A549 (cell line): ENCODE measurements around the gene FAM20B. TPM values are rescaled to one million over a fixed set of nuclear protein-coding genes. Genes with fewer than 3 reads are reported as not detected.

Experiments used
- ATAC-seq, 2 experiments: fragments of 200-7000 bp in 1 of 2; fragments of >200 bp in 1 of 2; cut with Nextera tagmentation in 1 of 2; cut with Tn5 transposase in 1 of 2; 3 replicates each; pipeline versions ENCODE4 v1.8.0 to v1.9.1; 2018 to 2020; ENCODE audit warnings: mild to moderate bottlenecking in 1 of 2, moderate library complexity in 1 of 2
- CTCF ChIA-PET: fragments of 300-600 bp; sonication (Branson Sonifier 250); formaldehyde crosslinking; extraction: SDS; loops from one replicate; lab custom pipeline; 2021; ENCODE audit warnings: antibody characterized with exemption, inconsistent platforms; lab: Yijun Ruan, JAX
- POLR2A ChIA-PET: fragments of 350-600 bp; formaldehyde crosslinking; extraction: SDS; loops from one replicate; lab custom pipeline; 2021; ENCODE audit warnings: antibody characterized with exemption, inconsistent platforms; lab: Yijun Ruan, JAX
- DNase-seq, 2 experiments: peaks; one replicate each; pipeline versions ENCODE4 v3.0.0 to v3.0.0-alpha.2; 2011 to 2016; ENCODE audit warnings: low read depth in 1 of 2, low spot score in 1 of 2
- FAIRE-seq: peaks from 2 replicates; lab custom pipeline; 2011; peaks lifted over from hg19 to GRCh38; lab: Jason Lieb, UNC
- H3K27ac ChIP-seq, 2 experiments: fragments of >200 bp; sonication (Bioruptor Twin); formaldehyde crosslinking; 3 replicates each; pipeline ENCODE4 v1.5.1; 2016 to 2017
- H3K4me1 ChIP-seq: fragments of >200 bp; sonication (Bioruptor Twin); formaldehyde crosslinking; 3 replicates; pipeline ENCODE4 v1.6.1; 2016
- H3K4me2 ChIP-seq: fragments of >200 bp; sonication (Bioruptor Twin); formaldehyde crosslinking; 3 replicates; pipeline ENCODE4 v1.6.1; 2016
- H3K4me3 ChIP-seq: fragments of >200 bp; sonication (Bioruptor Twin); formaldehyde crosslinking; 3 replicates; pipeline ENCODE4 v1.5.1; 2016
- H3K9me3 ChIP-seq: fragments of >200 bp; sonication (Bioruptor Twin); formaldehyde crosslinking; 3 replicates; pipeline ENCODE4 v1.6.1; 2016
- BHLHE40 ChIP-seq: IDR thresholded peaks from 2 replicates; pipeline ENCODE4 v1.6.1; 2012; ENCODE audit warnings: low read depth, low read length, inconsistent platforms
- CBX2 ChIP-seq: fragments of 200-600 bp; sonication (generic); IDR thresholded peaks from 2 replicates; pipeline ENCODE4 v1.6.1; 2016; ENCODE audit warnings: low read depth, mild to moderate bottlenecking, borderline replicate concordance
- CBX8 ChIP-seq: fragments of 200-600 bp; sonication (generic); IDR thresholded peaks from 2 replicates; pipeline ENCODE4 v1.6.1; 2016
- CHD4 ChIP-seq: fragments of 200-600 bp; sonication (generic); IDR thresholded peaks from 2 replicates; pipeline ENCODE4 v1.6.1; 2016; ENCODE audit warnings: antibody characterized with exemption, mild to moderate bottlenecking, borderline replicate concordance
- EHF ChIP-seq: fragments of 250-450 bp; sonication (Bioruptor Pico); IDR thresholded peaks from 2 replicates; pipeline ENCODE4 v1.5.0; 2020; ENCODE audit warnings: mild to moderate bottlenecking
- GATA3 ChIP-seq: IDR thresholded peaks from 2 replicates; pipeline ENCODE4 v1.6.1; 2012; ENCODE audit warnings: borderline replicate concordance
- HDAC2 ChIP-seq: fragments of 200-600 bp; sonication (generic); IDR thresholded peaks from 2 replicates; pipeline ENCODE4 v1.6.1; 2016
- HEYL ChIP-seq: fragments of 250-450 bp; sonication (Bioruptor Pico); IDR thresholded peaks from 2 replicates; pipeline ENCODE4 v1.8.0; 2021; ENCODE audit warnings: mild to moderate bottlenecking, moderate library complexity
- JUN ChIP-seq, 2 experiments: fragments of >200 bp; sonication (Bioruptor Twin); formaldehyde crosslinking; IDR thresholded peaks; 2 replicates in 1 of 2; 3 replicates in 1 of 2; pipeline ENCODE4 v1.6.1; 2016 to 2017
- KDM5A ChIP-seq: fragments of 200-600 bp; sonication (generic); IDR thresholded peaks from 2 replicates; pipeline ENCODE4 v1.6.1; 2016; ENCODE audit warnings: antibody characterized with exemption, mild to moderate bottlenecking
- MAFK ChIP-seq: fragments of 450-650 bp; IDR thresholded peaks from 2 replicates; pipeline ENCODE4 v1.6.1; 2014; ENCODE audit not compliant: partially characterized antibody
- MAZ ChIP-seq: fragments of 150-350 bp; IDR thresholded peaks from 2 replicates; pipeline ENCODE4 v1.6.1; 2014; ENCODE audit warnings: antibody characterized with exemption, low read depth, low read length, borderline replicate concordance
- NFE2L2 ChIP-seq: fragments of 150-350 bp; conservative IDR thresholded peaks from 2 replicates; pipeline ENCODE4 v1.6.1; 2014; ENCODE audit warnings: low read length
- POLR2A ChIP-seq: IDR thresholded peaks from 2 replicates; pipeline ENCODE4 v1.6.1; 2012; ENCODE audit warnings: mild to moderate bottlenecking, low read length
- RNF2 ChIP-seq: fragments of 200-600 bp; sonication (generic); IDR thresholded peaks from 2 replicates; pipeline ENCODE4 v1.6.1; 2016; ENCODE audit warnings: low read depth, mild to moderate bottlenecking, antibody characterized with exemption, moderate library complexity, borderline replicate concordance
- TFCP2L1 ChIP-seq: fragments of 250-450 bp; sonication (Bioruptor Pico); IDR thresholded peaks from 2 replicates; pipeline ENCODE4 v1.5.0; 2021; ENCODE audit warnings: mild to moderate bottlenecking
- ZFP36 ChIP-seq: fragments of 450-650 bp; IDR thresholded peaks from 2 replicates; pipeline ENCODE4 v1.6.1; 2014; ENCODE audit warnings: borderline replicate concordance; ENCODE audit not compliant: partially characterized antibody
- ZSCAN20 ChIP-seq: fragments of 250-450 bp; sonication (Bioruptor Pico); IDR thresholded peaks from 2 replicates; pipeline ENCODE4 v1.8.0; 2022; ENCODE audit warnings: mild to moderate bottlenecking, moderate library complexity
- WGBS: methylation state at CpG from one replicate; pipeline ENCODE4 v1.1.6; 2017; ENCODE audit errors: missing lambda C conversion rate; 5-methylcytosine and 5-hydroxymethylcytosine counted together
- polyA plus RNA-seq, 4 experiments: library from polyadenylated mRNA; depleted of rRNA in 3 of 4; stranded (reverse); fragments of >200 nt; fragmentation: RNase III in 1 of 4; extraction: RNeasy Plus Mini Kit Qiagen cat#74134 plus additional on column Dnase treatment in 1 of 4; gene quantifications; 2 replicates in 3 of 4; 3 replicates in 1 of 4; pipeline ENCODE4 v1.2.3, GENCODE V29; 2011 to 2017
- TF ChIP-seq, protein P1 (sequence below): fragments of 250-450 bp; sonication (Bioruptor Pico); IDR thresholded peaks from 2 replicates; pipeline ENCODE4 v1.5.0; 2021; ENCODE audit warnings: mild to moderate bottlenecking, moderate library complexity, borderline replicate concordance
- TF ChIP-seq, protein P2 (sequence below): fragments of >200 bp; sonication (Bioruptor Twin); formaldehyde crosslinking; IDR thresholded peaks from 3 replicates; pipeline ENCODE4 v1.5.1; 2016

The FAM20B gene
- polyA plus RNA-seq, 2 of the 4 experiments (the other 2 are of a cell fraction) = 24.2 to 35.3 TPM

DNA sequence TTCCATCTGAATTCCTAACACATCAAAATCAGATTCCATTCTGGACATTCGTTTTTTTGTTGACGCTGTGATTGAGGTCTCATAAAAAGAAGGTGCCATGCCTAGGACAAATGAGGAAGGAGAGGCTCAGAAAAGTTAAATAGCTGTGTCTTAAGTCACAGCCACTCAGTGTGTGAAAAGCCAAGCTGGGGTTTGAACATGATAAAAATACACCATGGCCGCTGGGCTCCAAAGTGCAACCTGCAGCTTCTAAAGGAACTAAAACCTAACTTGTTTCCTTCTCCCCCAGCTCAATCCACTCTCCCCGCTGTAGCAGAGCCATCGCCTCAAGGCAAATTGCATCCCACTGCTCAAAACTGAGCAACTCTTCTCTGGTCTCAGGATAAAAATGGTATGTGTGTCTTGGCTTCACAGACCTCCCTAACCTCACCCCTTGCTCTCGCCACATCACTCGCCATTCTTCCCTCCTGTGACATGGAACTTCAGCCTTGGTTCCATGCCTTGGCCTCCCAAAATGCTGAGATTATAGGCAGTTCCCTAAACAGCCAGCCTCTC, 22.1 kb upstream of the FAM20B start:
- Histone ChIP-seq H3K27ac (peak overlapping the region in 1 of 2 experiments; percentile 67; a peak in 3 of 6 replicates), H3K4me3 (no peak overlapping the region), H3K4me1 (peaks cover 11% of the 10 kb centered on the region; the same call in 2 of the 3 replicates), H3K4me2 (no peak overlapping the region), H3K9me3 (no peaks in the 10 kb centered on the region)
- ChIA-PET POLR2A (interaction anchor here (1.3 kb wide), 1 partner anchor 461 kb away, joined by 7 read pairs; no protein-coding TSS in a partner anchor), CTCF (interaction anchor here (0.6 to 9.0 kb wide), 73 partner anchors 8 to 1056 kb away, joined by 3 to 352 read pairs (median 4); partner anchors contain the start of genes CLEC20A and TOR3A)
- WGBS = 79% methylated on average over 7 of the region's 7 CpGs
- TF ChIP-seq JUN (IDR thresholded peaks at IDR 0.05) (no peak), GATA3 (no peak), CBX8 (no peak), HEYL (no peak), CHD4 (no peak), MAFK (no peak), TFCP2L1 (CRISPR knock-in tag) (no peak), ZFP36 (no peak), ZSCAN20 (CRISPR knock-in tag) (no peak)
- TF ChIP-seq, protein P1, sequence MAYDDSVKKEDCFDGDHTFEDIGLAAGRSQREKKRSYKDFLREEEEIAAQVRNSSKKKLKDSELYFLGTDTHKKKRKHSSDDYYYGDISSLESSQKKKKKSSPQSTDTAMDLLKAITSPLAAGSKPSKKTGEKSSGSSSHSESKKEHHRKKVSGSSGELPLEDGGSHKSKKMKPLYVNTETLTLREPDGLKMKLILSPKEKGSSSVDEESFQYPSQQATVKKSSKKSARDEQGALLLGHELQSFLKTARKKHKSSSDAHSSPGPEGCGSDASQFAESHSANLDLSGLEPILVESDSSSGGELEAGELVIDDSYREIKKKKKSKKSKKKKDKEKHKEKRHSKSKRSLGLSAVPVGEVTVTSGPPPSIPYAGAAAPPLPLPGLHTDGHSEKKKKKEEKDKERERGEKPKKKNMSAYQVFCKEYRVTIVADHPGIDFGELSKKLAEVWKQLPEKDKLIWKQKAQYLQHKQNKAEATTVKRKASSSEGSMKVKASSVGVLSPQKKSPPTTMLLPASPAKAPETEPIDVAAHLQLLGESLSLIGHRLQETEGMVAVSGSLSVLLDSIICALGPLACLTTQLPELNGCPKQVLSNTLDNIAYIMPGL = no peak
- FAIRE-seq (no peak), DNase-seq (no peak), ATAC-seq (no peak)

DNA sequence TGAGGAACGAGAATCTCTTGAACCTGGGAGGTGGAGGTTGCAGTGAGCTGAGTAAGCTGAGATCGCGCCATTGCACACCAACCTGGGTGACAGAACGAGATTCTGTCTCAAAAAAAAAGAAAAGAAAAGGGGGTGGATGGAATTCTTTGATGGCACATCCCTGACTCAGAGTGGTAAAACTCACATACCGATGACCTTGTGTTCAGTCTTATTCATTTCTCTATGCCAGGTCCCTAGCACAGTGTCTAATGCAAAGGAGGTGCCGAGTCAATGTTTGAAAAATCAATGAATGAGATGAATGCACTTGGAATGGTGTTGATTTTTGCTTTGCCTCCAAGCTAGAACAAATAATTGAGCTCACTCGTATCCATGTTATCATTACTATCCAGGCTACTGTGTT, 18.5 kb upstream of the FAM20B start:
- Histone ChIP-seq H3K4me3 (no peak overlapping the region), H3K27ac (no peak overlapping the region), H3K4me1 (peaks cover 26% of the 10 kb centered on the region), H3K9me3 (no peaks in the 10 kb centered on the region), H3K4me2 (0 out of 3 replicates have a peak overlapping the region, but pooled peaks have one; percentile 6)
- ChIA-PET POLR2A (no interaction called here), CTCF (interaction anchor here (1.1 to 9.0 kb wide), 3 partner anchors 9 to 472 kb away, joined by 3 to 352 read pairs (median 99); no protein-coding TSS in a partner anchor)
- 61% methylated on average over 7 of the region's 7 CpGs for WGBS
- DNase-seq (no peak), FAIRE-seq (no peak), ATAC-seq (no peak)
- TF ChIP-seq POLR2A = no peak
- no peak for TF ChIP-seq RNF2
- no peak for TF ChIP-seq NFE2L2
- TF ChIP-seq JUN (IDR thresholded peaks at IDR 0.05) = no peak
- no peak for TF ChIP-seq ZFP36
- no peak for TF ChIP-seq CBX8
- TF ChIP-seq MAZ = no peak
- no peak for TF ChIP-seq CBX2

DNA sequence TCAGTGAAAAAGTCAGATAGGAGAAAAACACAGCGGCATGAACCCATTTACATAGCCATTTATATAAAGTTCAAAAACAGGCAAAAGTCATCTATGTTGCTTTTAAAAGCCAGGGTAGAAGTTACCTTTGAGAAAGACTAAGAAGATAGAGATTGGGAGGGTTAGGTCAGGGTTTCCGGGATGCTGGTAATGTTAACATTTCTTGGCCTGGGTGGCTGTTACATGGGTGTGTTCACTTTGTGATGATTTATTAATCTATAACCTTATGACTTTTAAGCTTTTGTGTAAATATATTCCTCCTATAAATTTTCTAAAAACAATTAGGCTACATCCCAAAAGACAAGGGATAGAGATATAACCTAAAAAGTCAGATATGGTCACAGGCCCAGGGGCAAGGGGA, 15.0 kb upstream of the FAM20B start:
- no peaks in the 10 kb centered on the region for H3K9me3 ChIP-seq
- TF ChIP-seq JUN (IDR thresholded peaks at IDR 0.05) (no peak), HDAC2 (no peak), EHF (CRISPR knock-in tag) (no peak), KDM5A (no peak), BHLHE40 (no peak)
- TF ChIP-seq, protein P2, sequence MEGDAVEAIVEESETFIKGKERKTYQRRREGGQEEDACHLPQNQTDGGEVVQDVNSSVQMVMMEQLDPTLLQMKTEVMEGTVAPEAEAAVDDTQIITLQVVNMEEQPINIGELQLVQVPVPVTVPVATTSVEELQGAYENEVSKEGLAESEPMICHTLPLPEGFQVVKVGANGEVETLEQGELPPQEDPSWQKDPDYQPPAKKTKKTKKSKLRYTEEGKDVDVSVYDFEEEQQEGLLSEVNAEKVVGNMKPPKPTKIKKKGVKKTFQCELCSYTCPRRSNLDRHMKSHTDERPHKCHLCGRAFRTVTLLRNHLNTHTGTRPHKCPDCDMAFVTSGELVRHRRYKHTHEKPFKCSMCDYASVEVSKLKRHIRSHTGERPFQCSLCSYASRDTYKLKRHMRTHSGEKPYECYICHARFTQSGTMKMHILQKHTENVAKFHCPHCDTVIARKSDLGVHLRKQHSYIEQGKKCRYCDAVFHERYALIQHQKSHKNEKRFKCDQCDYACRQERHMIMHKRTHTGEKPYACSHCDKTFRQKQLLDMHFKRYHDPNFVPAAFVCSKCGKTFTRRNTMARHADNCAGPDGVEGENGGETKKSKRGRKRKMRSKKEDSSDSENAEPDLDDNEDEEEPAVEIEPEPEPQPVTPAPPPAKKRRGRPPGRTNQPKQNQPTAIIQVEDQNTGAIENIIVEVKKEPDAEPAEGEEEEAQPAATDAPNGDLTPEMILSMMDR = no peak
- TF ChIP-seq, protein P1 = no peak
- TF ChIP-seq, all 56 proteins: peak for 0
- Histone ChIP-seq H3K4me1 (peaks cover 19% of the 10 kb centered on the region), H3K4me3 (no peak overlapping the region), H3K4me2 (peak overlapping the region; percentile 25; the same call in 2 of the 3 replicates), H3K27ac (no peak overlapping the region)
- no peak for DNase-seq
- ChIA-PET CTCF (no interaction called here), POLR2A (no interaction called here)
- FAIRE-seq = no peak
- no peak for ATAC-seq
- WGBS = 63% methylated on average over 2 of the region's 2 CpGs
